Skeletal muscle tissue (tissue), 4 donors: Measurements from ENCODE around the gene FBRSL1. TPM values are rescaled to one million over a fixed set of nuclear protein-coding genes. Genes with fewer than 3 reads are reported as not detected.
"Not testable (repeated sequence)": the region's sequence is repeated elsewhere in the genome, so short reads cannot be mapped to it uniquely, and the experiment has no call there.

ENCODE experiments used
- H3K27ac ChIP-seq: one replicate; pipeline ENCODE4 v1.7.0; 2013; ENCODE audit warnings: mild to moderate bottlenecking, low read depth, low read length, inconsistent platforms
- H3K27me3 ChIP-seq, 3 donors: one replicate each; pipeline ENCODE4 v1.7.0; 2013; ENCODE audit warnings: low read length in 3 of 3; ENCODE audit not compliant: control insufficient read depth in 3 of 3, insufficient read depth in 3 of 3
- H3K36me3 ChIP-seq, 3 donors: one replicate each; pipeline ENCODE4 v1.7.0; 2013; ENCODE audit warnings: low read length in 3 of 3; ENCODE audit not compliant: control insufficient read depth in 3 of 3, insufficient read depth in 3 of 3
- H3K4me1 ChIP-seq, 3 donors: one replicate each; pipeline ENCODE4 v1.7.0; 2013; ENCODE audit warnings: low read length in 3 of 3, mild to moderate bottlenecking in 3 of 3; ENCODE audit not compliant: control insufficient read depth in 3 of 3, insufficient read depth in 3 of 3
- H3K4me3 ChIP-seq, 3 donors: one replicate each; pipeline ENCODE4 v1.7.0; 2013; ENCODE audit warnings: low read length in 3 of 3
- H3K9ac ChIP-seq, 3 donors: one replicate each; pipeline ENCODE4 v1.7.0; 2013; ENCODE audit warnings: low read length in 3 of 3, mild to moderate bottlenecking in 3 of 3, moderate library complexity in 2 of 3, low read depth in 1 of 3
- H3K9me3 ChIP-seq, 3 donors: one replicate each; pipeline ENCODE4 v1.7.0; 2013; ENCODE audit warnings: low read length in 3 of 3; ENCODE audit not compliant: control insufficient read depth in 3 of 3
- total RNA-seq: library from RNA; depleted of rRNA; stranded (reverse); fragments of >200 nt; gene quantifications from one replicate; pipeline ENCODE4 v1.2.3, GENCODE V29; 2014
- donor health status: Osteomylitis.

Gene FBRSL1
- total RNA-seq, 1 donor from 2014 or later: 6.8 TPM

DNA sequence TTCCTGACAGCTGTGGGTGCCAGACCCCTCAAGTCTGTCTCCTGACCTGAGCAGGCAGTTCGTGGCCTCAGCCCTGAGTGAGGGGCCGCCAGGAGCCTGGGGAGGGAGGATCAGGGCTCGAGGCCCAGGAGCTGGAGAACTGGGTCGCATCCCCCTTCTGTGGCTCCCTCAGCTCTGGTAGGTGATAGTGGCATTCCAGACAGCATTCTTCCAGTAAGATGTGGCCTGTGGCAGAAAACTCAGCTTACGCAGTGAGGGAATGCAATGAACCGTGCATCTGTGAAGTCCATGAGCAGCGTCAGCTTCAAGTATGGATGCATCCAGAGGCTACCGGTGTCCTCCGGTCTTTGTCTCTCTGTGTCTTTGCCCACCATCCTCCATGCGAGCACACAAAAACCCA is 28.4 kb upstream of the FBRSL1 start:
- H3K27ac ChIP-seq: no peak overlapping the region
- no peak overlapping the region for H3K4me3 ChIP-seq
- H3K4me1 ChIP-seq: no peaks in the 10 kb centered on the region
- peaks cover 22 to 43% (median 42%) of the 10 kb centered on the region in 3 donors for H3K27me3 ChIP-seq
- H3K9ac ChIP-seq: no peak overlapping the region
- H3K36me3 ChIP-seq: no peaks in the 10 kb centered on the region
- peaks cover 0 to 2% (median 0%) of the 10 kb centered on the region in 3 donors for H3K9me3 ChIP-seq

DNA sequence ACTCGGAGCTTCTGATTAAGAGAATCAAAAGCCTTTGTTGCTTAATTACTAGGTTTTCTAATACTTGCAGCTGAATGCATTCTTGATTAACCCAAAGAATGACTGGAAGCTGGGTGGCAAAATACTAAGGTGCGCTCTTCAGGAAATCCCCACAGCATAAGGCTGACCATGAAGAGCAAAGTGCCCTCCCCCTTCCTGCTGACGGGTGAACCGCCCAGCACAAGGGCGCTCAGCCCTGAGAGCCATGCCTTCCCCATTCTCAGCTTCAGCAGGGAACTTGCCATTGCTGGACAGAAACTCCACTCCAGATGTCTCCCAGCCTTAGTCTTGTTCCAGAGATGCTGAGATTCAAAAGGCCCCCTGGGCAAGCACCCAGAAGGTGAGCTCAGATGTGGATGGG is 27.2 kb upstream of the FBRSL1 start:
- H3K4me1 ChIP-seq: no peaks in the 10 kb centered on the region
- H3K9ac ChIP-seq: no peak overlapping the region
- peaks cover 22 to 53% (median 47%) of the 10 kb centered on the region in 3 donors for H3K27me3 ChIP-seq
- H3K36me3 ChIP-seq: no peaks in the 10 kb centered on the region
- no peak overlapping the region for H3K4me3 ChIP-seq
- peaks cover 0 to 2% (median 0%) of the 10 kb centered on the region in 3 donors for H3K9me3 ChIP-seq
- no peak overlapping the region for H3K27ac ChIP-seq

DNA sequence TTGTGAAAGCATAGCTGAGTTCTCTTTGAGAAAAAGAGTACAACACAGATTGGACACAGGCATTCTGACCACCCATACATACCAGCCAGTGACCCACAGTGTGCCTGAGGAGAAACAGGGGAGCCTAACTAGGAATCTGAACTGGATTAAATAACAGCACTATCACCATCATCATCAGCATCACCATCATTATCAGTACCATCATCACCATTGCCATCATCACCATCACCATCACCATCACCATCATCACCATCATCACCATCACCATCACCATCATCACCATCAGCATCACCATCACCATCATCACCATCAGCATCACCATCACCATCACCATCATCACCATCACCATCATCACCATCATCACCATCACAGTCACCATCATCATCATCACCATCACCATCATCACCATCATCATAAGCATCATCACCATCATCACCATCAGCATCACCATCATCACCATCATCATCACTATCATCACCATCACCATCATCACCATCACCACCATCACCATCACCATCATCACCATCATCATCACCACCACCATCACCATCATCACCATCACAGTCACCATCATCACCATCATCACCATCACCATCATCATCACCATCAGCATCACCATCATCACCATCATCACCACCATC is 26.5 kb upstream of the FBRSL1 start:
- H3K9ac ChIP-seq, H3K9me3 ChIP-seq, H3K4me3 ChIP-seq, H3K36me3 ChIP-seq, H3K27ac ChIP-seq, H3K4me1 ChIP-seq: not testable (repeated sequence)
- H3K27me3 ChIP-seq: peaks cover 25 to 57% (median 50%) of the 10 kb centered on the region in 3 donors

DNA sequence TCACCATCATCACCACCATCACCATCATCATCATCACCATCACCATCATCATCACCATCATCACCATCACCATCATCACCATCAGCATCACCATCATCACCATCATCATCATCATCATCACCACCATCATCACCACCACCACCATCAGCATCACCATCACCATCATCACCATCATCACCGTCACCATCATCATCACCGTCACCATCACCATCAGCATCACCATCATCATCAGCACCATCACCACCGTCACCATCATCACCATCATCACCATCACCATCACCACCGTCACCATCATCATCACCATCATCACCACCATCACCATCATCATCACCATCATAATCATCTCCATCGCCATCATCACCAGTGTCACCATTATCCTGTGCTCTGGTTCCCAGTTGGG is 25.6 kb upstream of the FBRSL1 start:
- H3K9me3 ChIP-seq, H3K9ac ChIP-seq, H3K4me1 ChIP-seq, H3K27ac ChIP-seq, H3K36me3 ChIP-seq, H3K4me3 ChIP-seq: not testable (repeated sequence)
- H3K27me3 ChIP-seq: peaks cover 23 to 51% (median 43%) of the 10 kb centered on the region in 3 donors

DNA sequence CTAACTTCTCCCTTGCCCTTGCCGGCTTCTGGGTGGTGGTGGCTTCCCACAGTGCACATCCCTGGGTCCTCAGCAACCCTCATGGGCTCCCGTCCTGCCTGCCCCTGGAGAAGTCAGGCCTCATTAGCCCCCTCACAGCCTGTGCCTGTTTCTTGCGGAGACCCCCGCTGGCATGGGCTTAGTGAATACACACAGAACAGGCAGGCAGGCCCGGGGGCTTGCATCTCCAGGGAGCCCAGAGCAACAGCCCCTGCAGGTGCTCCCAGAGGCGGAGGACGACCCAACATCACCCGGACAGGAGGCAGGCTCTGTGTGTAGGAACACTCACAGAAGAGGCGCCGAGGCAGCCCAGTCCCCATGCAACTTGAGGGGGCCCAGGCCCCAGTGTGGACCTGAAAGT is 25.1 kb upstream of the FBRSL1 start:
- no peaks in the 10 kb centered on the region for H3K4me1 ChIP-seq
- H3K36me3 ChIP-seq: no peaks in the 10 kb centered on the region
- H3K9ac ChIP-seq: no peak overlapping the region
- H3K9me3 ChIP-seq: peaks cover 0 to 2% (median 0%) of the 10 kb centered on the region in 3 donors
- H3K27ac ChIP-seq: no peak overlapping the region
- H3K27me3 ChIP-seq: peaks cover 18 to 49% (median 45%) of the 10 kb centered on the region in 3 donors
- no peak overlapping the region for H3K4me3 ChIP-seq

DNA sequence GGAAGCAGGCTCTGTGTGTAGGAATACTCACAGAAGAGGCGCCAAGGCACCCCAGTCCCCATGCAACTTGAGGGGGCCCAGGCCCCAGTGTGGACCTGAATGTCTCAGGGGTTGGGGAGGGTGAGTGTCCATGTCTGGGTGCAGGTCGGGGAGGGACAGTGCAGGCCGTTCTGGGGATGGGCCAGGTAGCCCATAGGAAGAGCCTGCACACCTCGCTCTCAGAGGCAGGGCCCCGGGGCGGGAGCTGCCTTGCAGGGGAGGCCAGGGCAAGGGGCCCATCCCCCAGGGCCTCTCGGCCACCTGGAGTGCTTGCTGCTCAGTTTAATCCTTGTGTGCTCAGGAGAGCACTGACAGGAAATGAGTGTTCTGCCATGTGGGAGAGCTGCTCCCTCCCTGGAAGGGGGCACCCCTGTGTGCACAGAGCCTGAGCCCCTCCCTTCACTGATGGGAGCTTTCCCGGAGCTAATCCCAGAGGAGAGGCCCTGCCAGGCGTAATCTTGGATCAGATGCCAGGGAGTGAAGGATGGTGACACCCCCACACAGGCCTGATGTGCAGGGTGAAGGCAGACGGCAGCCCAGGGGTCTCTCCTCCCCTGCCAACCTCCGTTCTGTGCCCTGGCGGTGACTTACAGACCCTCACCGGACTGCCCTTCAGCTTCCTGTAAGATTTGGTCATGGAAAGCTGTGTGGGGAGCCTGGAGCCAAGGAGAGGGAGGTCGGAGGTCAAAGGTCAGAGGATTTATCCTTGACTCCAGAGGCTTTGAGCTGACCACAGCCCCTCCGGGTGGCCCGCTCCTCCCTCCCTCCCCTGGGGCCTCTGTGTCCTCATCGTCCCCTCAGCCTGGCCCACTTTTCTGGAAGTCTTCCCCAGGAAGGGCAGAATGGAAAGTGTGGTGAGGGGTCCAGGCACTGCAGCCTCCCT is 24.4 kb upstream of the FBRSL1 start:
- Histone ChIP-seq H3K4me3 (no peak overlapping the region), H3K36me3 (no peaks in the 10 kb centered on the region), H3K27me3 (peaks cover 18 to 49% (median 45%) of the 10 kb centered on the region in 3 donors), H3K9ac (no peak overlapping the region), H3K9me3 (peaks cover 0 to 2% (median 0%) of the 10 kb centered on the region in 3 donors), H3K4me1 (no peaks in the 10 kb centered on the region), H3K27ac (no peak overlapping the region)

DNA sequence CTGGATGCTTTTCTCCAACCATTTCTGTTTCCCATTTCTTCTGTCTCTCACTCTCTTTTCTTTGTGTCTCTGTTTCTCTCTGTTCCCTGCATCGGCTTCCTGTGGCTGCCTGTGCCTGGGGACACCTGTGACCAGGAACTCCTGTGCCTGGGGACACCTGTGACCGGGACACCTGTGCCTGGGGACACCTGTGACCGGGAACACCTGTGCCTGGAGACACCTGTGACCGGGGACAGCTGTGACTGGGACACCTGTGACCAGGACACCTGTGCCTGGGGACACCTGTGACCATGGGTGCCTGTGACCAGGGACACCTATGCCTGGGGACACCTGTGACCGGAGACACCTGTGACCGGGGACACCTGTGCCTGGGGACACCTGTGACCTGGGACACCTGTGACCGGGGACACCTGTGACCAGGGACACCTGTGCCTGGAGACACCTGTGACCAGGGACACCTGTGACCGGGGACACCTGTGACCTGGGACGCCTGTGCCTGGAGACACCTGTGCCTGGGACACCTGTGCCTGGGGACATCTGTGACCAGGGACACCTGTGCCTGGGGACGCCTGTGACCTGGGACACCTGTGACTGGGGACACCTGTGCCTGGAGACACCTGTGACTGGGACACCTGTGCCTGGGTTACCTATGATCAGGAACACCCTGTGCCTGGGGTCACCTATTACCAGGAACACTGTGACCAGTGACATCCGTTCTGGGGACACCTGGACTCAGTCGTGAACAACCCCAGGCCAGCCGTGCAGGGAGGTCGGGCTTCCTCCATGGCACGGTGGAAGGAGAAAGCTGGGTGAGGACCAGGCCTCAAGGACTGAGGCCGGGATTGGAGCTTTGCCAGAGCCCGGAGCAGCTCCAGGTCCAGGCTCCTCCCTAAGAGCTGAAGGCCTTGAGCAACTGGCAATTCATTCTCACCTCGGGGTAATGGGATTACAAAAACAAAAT is 23.4 kb upstream of the FBRSL1 start:
- Histone ChIP-seq H3K4me1 (no peaks in the 10 kb centered on the region), H3K36me3 (no peaks in the 10 kb centered on the region), H3K9ac (no peak overlapping the region), H3K27ac (no peak overlapping the region), H3K4me3 (no peak overlapping the region), H3K9me3 (peaks cover 0 to 2% (median 0%) of the 10 kb centered on the region in 3 donors), H3K27me3 (peaks cover 19 to 47% (median 45%) of the 10 kb centered on the region in 3 donors)

DNA sequence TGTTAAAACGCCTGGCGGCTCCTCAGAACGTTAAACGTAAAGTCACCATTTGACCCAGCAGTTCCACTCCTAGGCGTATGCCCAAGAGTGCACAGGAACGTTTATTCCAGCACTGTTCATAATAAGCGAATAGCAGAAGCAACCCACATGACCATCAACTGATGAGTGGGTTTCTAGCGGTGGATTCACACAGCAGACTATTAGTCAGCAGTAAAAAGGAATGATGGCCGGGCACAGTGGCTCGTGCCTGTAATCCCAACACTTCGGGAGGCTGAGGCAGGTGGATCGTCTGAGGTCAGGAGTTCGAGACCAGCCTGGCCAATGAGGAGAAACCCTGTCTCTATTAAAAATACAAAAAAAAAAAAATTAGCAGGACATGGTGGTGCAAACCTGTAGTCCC is 22.4 kb upstream of the FBRSL1 start:
- Histone ChIP-seq H3K9ac (no peak overlapping the region), H3K4me3 (no peak overlapping the region), H3K4me1 (no peaks in the 10 kb centered on the region), H3K27me3 (peaks cover 25 to 45% (median 39%) of the 10 kb centered on the region in 3 donors), H3K27ac (no peak overlapping the region), H3K9me3 (no peaks in the 10 kb centered on the region), H3K36me3 (no peaks in the 10 kb centered on the region)

DNA sequence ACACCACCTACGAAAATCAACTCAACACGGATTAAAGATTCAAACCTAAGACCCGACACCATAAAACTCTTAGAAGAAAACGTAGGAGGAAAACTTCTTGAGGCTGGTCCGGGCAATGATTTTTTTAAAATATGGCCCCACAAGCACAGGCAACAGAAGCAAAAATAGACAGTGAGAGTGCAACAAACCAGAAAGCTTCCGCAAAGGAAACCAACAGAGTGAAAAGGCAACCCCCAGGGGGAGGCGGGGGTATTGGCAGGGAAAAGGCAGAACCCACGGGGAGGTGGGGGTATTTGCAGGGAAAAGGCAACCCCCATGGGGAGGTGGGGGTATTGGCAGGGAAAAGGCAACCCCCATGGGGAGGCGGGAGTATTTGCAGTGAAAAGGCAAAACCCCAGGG is 20.5 kb upstream of the FBRSL1 start:
- no peaks in the 10 kb centered on the region for H3K9me3 ChIP-seq
- no peaks in the 10 kb centered on the region for H3K36me3 ChIP-seq
- no peak overlapping the region for H3K9ac ChIP-seq
- no peaks in the 10 kb centered on the region for H3K4me1 ChIP-seq
- H3K4me3 ChIP-seq: no peak overlapping the region
- H3K27ac ChIP-seq: no peak overlapping the region
- peaks cover 25 to 45% (median 39%) of the 10 kb centered on the region in 3 donors for H3K27me3 ChIP-seq
